ENCODE measurements around the gene LDB1.
A peak's percentile ranks its signal among the peaks of the same experiment; 100 is the strongest.

The LDB1 gene

DNA sequence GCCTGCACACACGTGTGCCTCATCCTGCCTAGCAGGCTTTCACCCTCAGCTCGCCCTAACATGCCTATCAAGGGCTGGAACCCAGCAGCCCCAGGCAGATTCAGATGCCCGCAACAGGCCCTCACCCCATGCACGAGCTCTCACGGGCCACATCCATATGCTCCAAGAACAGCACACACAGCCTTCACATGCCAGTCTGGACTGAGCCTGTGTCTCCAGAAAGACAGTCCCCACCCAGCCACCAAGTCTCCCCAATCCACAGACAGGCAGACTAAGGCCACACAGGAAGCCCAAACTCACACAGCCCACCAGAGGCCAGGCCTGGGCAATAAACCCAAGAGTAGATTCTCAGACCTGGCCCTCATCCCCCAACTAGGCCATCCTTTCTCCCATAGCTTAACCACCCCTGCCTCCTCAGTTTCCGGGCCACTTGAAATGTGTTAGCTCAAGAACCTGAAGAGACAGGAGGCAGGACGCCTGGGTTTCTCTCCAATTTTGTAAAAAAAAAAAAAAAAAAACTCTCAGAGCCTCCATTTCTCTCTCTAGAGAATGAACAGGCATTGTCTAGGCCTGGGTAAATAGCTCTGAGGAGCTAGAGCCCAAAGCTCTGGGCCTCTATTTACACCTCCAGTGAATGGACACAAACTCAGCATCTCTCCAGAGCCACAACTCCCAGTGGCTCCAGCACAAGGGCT is 6.8 kb downstream of the LDB1 start:
- no peak for DNase-seq (ENCODE audit: low read depth in 2 of 2)

DNA sequence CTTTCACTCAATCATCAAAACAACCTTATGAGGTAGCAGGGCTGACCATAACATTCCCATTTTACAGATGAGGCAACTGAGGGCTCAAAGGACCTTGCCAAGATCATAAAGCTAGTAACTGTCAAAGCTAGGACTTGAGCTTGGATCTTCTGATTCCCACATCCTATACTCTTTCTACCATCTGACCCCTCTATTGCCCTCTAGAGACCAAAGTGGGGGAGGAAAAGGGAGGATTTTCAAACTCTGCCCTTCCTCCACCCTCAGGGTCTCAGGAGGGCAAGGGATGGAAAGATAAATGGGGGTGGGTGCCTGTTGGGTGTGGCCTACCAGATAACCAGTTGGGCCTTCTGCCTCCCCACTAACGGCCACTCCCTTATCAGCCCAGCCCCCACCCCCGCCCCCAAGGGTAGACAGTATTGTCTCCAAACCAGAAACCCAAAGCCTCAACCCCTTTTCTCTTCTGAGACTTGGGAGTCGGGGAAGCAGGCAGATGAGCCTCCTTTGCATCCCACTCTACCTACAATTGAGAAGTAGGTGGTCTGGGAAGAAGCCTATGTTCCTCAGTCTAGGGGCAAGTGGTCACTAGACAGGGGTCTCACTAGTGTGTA is 7.9 kb downstream of the LDB1 start:
- DNase-seq (ENCODE audit: low read depth in 2 of 2) = no peak

DNA sequence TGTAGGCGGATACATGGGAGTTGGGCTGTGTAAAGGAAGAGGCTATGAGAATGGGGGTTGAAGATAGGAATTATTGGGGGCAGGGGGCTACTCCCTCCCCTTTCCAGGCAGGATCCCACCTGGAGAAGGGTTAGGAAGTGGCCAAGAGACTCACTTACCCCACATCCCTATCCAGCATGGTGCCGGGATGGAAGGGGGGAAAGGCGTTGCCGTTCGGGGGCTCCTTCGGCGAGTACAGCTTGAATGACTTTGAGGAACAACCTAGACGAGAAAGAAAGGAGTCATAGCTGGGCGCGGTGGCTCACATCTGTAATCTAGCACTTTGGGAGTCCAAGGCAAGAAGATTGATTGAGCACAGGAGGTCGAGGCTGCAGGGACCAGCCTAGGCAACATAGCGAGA is 8.9 kb downstream of the LDB1 start:
- DNase-seq (ENCODE audit: low read depth in 2 of 2) = no peak

DNA sequence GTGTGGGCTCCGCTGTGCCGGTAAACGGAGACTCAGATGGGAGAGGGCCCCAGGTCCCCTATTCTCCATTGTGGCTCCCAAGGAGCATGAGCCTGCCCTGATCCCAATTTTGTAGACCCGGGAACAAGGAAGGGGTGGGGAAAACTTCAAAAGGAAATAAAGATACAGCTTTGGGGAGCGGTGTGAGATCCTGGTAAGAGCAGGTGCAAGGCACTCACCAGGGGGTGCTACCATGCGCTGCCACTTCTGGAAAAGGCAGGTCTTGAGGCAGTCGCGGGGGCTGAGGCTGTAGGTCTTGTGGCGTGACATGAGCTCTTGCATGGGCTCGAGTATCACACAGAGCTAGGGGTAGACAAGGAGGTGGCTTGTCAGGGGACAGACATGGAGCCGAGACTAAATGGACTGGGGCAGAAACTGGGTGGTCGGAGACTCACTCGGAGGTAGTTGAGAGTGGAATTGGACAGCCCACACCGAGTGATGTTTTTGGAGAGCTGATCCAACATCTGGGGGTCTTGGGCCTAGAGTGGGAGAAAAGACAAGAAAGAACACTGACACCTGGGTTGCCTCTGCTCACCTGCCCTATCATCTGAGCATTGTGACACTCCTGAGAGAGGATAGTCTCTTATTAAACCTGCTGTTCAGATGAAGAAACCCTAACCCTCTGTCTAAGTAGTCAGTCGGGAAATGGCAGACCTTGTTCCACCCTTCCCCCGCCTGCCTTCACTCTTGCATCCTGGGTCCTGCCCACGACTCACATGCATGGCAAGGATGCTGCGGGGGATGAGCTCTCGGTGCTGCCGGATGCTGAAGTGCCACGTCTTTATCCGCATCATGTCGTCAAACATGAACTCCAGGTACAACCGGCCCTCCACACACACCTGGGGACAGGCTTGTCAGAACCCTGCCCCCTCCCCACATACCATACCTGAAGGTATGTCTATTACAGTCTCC is 10.7 kb downstream of the LDB1 start:
- no peak for DNase-seq (ENCODE audit: low read depth in 2 of 2)

DNA sequence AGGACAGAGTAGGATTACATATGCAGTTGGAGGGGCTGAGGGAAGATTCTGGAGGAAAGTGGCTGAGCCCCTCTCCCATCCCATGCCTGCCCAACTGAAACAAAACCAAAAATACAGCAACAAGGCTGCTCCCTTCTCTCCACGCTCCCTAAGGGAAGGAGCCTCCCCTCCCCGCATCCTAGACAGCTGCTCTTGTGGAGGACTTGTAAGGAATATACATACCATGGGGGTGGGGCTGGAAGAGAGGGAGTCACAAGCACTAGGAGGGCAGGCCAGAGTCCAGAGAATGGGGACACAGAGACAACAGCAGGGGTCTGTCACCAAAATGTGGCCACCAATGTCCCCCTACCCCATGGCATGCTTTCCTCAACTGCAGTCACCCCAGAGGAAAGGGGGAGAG is 13.2 kb downstream of the LDB1 start:
- DNase-seq (ENCODE audit: low read depth in 2 of 2) = no peak

DNA sequence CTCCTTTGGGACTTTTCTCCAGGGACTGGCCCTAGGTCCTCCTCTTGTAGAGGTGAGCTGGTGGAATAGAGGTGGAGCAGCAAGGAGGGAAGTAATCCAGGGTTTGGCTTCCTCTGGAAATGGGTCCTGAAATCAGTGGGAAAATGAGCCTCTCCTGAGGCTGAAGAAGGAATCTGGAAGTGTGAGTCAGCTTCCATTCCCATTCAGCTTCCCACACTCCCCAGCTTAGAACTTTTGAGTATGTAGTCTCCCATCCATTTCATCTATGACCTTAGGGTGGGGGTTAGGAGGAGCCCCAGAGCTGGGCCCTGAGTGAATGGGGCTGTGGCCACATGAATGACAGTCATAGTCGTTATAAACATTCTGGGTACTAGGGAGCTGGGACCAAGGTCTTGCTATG is 17.7 kb downstream of the LDB1 start:
- no peak for DNase-seq (ENCODE audit: low read depth in 2 of 2)

DNA sequence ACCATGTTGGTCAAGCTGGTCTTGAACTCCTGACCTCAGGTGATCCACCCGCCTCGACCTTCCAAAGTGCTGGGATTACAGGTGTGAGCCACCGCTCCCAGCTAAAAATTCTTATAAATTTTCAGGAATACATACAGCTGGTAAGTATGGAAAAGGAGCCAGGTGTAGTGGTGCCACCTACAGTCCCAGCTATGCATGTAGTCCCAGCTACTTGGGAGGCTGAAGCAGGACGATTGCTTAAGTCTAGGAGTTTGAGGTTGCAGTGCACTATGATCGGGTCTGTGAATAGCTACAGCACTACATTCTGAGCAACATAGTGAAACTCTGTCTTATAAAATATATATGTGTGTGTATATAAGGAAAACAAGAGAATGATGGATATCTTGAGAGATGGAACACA is 19.0 kb downstream of the LDB1 start:
- no peak for DNase-seq (ENCODE audit: low read depth in 2 of 2)

DNA sequence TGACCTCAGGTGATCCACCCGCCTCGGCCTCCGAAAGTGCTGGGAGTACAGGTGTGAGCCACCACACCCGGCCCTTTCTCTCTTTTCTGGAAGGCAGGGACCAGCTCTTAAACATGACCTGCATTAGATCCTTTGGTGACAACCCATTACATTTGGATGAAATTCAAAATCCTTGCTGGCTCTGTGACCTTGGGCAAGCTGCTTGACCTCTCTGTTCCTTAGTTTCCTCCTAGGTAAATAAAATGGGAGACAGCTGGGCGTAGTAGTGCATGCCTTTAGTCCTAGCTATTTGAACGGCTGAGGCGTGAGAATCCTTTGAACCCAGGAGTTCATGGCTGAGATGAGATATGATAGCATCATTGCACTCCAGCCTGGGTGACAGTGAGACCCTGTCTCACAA is 23.7 kb downstream of the LDB1 start:
- no peak for DNase-seq (ENCODE audit: low read depth in 2 of 2)

DNA sequence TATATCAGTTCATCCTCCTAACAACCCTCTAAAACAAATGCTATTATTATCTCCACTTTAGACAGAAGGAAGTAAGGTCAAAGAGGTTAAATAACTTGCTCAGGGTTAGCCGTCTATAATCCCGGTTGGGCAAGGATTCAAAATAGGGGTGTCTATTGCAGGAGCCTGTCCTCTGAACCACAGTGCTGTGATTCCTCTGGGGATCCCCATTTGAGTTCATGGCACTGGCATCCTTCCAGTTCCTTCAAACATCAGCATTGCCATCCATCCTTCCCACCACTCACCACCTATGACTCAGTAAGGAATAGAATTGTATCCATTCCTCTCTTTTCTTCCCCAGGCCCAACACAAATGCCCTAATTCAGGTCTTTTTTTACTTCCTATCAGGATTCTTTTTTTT is 29.4 kb downstream of the LDB1 start:
- DNase-seq (ENCODE audit: low read depth in 2 of 2) = no peak

DNA sequence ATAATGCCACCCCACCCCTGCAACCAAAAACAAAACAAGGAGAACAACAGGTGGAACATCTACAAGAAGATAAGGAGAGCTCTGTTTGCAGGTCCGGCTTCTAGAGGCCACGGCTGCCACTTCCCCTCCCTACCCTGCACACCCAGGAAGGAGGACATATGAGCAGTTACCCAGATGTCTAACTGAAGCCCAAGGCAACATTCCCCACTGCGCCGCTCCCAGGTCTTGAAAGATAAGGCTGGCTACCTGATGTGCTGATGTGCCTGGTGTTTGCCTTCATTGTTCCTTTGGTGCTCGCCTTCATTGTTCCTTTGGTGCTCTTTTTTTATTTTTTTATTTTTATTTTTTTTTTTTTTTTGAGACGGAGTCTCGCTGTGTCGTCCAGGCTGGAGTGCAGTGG is 34.0 kb downstream of the LDB1 start:
- no peak for DNase-seq (ENCODE audit: low read depth in 2 of 2)

DNA sequence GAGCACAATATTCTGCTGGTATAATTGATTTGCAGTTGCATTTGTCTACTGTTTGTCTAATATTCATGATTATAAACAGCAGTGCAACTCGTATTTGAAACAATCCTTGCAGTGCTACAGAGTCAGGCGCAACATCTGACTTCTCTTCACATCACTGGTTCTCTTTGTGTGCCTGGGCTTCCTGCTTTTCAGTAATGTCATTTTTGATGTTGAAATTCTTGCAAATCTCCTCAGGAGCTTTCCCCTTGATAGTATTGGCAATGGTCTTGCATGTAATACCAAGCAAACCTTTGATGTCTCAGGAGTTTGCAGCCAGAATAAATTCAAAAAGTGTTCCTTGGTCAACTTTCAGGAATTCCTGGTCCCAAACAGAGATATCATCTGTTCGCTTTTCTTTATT is 34.8 kb downstream of the LDB1 start:
- DNase-seq (ENCODE audit: low read depth in 2 of 2) = no peak

DNA sequence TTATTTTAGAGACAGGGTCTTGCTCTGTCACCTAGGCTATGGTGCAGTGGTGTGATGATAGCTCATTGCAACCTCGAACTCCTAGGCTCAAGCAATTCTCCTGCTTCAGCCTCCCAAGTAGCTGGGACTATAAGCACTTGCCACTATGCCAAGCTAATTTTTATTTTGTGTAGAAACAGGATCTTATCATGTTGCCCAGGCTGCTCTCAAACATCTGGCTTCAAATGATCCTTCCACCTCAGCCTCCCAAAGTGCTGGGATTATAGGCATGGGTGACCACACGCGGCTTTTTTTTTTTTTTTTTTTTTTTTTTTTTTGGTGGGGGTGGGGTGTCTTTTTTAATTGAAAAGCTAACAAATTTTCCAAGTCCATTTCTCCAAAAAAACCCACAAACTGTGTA is 36.6 kb downstream of the LDB1 start:
- no peak for DNase-seq (ENCODE audit: low read depth in 2 of 2)

DNA sequence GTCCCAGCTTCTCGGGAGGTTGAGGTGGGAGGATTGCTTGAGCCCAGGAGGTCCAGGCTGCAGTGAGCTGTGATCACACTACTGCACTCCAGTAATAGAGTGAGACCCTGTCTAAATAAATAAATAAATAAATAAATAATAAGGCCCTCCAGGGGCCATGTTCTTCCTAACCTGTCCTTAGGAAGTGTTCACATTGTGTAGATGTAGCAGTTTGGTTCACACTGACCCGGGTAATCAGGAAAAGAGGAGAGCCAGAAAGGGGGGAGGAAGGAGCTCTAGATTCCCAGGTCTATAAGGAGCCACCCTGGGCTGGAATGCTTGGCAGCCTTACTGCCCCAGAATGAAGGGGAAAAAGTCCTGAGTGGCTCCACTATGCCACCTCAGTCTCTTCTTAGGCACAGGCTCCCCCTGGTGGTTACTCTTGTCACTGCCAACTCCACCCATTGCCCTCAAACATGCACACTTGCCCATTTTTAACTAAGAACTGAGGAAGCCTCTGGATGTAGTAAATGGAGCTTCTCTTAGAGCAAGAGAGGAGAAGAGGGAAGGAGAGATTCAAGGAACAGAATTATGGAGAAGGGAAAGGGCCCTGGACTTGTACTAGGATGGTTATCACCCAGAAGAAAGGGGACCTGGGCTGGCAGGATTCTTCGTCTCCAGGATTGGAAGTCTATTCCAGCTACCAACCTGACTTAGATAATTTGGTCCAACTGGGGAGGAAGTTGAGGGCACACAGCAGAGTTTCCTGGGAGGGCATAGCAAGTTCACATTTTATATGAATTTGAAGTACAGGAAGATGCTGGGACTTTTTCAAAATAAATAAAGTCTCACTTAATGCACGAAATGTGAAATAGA is 47.3 kb downstream of the LDB1 start:
- peak; percentile 49 to 51 for DNase-seq (ENCODE audit: low read depth in 2 of 2)

DNA sequence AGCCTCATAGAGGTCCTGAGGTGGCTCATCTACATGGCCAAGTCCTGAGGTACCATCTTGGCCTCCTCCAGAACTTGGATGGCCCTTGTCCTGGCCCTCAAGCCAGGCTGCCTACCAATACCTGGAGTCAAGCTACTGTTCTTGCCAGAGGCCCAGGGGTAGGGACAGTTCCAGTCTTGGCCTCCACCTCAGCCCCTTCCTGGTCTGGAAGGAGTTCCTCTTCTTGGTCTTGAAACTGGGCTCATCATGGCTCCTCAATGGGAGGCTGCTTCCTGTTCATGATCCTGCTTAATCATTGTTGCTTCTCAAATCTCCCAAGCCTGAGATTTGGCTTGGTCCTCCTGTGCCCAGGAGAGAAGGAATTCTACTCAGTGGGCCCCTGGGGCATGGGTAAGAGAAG is 51.1 kb downstream of the LDB1 start:
- DNase-seq (ENCODE audit: low read depth in 2 of 2) = no peak

DNA sequence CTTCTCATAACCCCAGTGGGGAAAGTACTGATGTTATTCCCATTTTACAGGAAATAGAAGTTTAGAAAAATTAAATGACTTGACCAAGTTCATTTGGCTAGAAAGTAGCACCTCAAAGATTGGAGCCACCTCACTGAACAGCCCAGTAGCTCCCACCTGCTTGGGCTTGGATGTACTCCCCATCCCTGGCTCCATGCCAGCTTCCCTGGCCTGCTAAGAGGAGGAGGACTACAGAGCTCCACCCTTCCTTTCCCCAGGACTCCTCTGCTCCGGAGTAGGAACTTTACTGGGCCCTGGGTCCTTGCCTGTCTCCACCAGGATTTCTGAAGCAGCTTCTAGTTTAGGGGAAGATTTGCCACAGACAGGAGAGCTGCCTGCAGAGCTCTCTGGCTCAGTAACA is 52.0 kb downstream of the LDB1 start:
- DNase-seq (ENCODE audit: low read depth in 2 of 2) = no peak

DNA sequence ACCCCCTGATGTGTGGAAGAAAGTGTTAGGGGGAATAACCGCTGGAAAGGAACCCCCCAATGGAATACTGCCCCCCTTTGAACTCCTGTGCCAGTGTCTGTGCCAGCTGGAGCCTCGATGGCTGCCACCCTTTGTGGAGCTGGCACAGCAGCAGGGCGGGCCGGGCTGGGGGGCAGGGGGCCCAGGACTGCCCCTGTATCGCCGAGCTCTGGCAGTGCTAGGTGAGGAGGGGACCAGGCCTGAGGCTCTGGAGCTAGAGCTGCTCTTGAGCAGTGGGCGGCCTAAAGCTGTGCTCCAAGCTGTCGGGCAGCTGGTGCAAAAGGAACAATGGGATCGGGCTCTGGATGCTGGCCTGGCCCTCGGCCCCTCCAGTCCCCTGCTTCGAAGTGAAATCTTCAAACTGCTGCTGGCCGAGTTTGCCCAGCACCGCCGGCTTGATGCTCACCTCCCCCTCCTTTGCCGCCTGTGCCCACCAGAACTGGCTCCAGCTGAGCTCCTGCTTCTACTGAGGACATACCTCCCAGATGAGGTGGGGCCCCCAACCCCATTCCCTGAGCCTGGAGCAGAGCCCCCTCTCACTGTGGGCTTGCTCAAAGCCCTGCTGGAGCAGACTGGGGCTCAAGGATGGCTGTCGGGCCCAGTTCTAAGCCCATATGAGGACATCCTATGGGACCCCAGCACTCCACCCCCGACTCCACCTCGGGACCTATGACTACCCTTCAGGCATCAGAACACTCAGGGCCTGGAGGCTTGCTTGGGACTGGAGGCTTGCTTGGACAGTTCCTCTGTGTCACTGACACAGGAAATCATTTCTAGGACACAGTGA is 52.9 kb downstream of the LDB1 start:
- DNase-seq (ENCODE audit: low read depth in 2 of 2) = no peak

DNA sequence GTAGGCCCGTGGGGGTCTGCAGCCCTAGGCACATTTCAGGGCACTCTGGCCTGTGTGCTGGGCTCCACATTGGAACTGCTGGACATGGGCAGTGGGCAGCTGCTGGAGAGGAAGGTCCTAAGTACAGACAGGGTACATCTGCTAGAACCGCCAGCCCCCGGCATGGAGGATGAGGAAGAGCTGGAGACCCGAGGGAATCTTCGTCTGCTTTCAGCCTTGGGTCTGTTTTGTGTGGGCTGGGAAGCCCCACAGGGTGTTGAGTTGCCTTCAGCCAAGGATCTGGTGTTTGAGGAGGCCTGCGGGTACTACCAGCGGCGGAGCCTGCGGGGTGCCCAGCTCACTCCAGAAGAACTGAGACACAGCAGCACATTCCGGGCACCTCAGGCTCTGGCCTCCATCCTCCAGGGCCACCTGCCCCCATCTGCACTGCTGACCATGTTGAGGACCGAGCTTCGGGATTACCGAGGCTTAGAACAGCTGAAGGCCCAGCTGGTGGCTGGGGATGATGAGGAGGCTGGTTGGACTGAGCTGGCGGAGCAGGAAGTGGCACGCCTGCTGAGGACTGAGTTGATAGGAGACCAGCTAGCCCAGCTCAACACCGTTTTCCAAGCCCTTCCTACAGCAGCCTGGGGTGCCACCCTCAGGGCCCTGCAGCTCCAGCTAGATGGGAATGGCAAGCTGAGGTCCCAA is 53.6 kb downstream of the LDB1 start:
- DNase-seq (ENCODE audit: low read depth in 2 of 2) = no peak

DNA sequence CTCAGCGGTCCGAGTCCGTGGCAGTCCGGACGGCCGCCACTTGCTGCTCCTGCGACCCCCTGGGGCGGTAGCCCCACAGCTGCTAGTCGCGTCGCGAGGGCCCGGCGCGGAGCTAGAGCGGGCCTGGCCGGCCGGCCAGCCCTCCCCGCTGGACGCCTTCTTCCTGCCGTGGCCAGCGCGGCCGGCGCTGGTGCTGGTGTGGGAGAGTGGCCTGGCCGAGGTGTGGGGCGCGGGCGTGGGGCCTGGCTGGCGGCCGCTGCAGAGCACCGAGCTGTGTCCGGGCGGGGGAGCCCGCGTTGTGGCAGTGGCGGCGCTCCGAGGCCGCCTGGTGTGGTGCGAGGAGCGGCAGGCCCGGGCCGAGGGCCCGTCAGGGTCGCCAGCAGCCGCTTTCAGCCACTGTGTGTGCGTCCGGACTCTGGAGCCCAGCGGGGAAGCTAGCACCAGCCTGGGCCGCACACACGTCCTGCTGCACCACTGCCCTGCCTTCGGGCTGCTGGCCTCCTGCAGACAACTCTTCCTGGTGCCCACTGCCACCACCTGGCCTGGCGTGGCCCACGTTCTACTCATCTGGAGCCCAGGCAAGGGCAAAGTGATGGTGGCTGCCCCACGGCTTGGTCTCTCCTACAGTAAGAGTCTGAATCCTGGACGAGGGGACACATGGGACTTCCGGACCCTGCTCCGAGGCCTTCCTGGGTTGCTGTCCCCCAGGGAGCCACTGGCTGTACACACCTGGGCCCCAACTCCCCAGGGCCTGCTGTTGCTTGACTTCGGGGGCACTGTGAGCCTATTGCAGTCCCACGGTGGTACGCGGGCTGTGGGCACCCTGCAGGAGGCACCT is 54.4 kb downstream of the LDB1 start:
- no peak for DNase-seq (ENCODE audit: low read depth in 2 of 2)

DNA sequence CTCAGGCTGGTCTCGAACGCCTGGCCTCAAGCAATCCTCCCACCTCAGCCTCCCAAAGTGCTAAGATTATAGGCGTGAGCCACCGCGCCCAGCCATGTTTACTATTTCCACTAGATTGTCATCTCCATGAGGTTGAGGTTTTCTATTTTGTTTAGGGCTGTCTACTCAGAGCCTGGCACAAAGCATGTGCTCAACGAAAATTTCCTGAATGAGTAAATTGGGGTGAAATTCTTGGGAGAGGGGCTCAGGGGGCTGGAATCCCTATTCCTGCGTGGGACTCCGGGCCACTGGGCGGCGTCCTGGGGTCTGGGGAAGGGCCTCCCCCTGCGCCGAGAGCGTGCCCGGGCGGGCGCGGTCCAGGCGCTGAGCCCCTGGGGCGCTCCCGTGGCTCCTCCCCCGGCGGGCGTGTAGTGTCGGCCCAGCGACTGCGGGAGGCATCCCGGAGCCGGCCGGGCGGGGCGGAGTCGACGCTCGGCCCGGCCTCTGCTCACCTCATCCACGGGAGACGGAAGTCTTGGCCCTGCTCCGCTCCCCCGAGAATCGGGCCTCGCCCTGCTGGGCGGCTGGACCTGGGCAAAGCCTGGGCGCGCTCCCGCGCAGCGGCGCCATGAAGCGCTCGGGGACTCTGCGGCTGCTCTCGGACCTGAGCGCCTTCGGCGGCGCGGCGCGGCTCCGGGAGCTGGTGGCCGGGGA is 55.2 kb downstream of the LDB1 start, which contains the start of gene HPS6:
Gene HPS6 (plus strand): TSS at position 482 of the 693 bp plus-strand sequence. CDS start 126 bp downstream, at position 608.
- DNase-seq (ENCODE audit: low read depth in 2 of 2) = peak; percentile 87 to 88
